K562 (cell line): ENCODE results near the gene SLC25A45. TPM values are rescaled to one million over a fixed set of nuclear protein-coding genes. Genes with fewer than 3 reads are reported as not detected.

Experiments used
- CBFA2T2 ChIP-seq: fragments of 450-650 bp; conservative IDR thresholded peaks from 2 replicates; pipeline ENCODE4 v1.6.1; 2017; ENCODE audit warnings: mild to moderate bottlenecking
- DMBX1 ChIP-seq: fragments of 250-450 bp; sonication (Bioruptor Pico); IDR thresholded peaks from 2 replicates; pipeline ENCODE4 v1.8.0; 2022; ENCODE audit warnings: inconsistent platforms, mild to moderate bottlenecking, moderate library complexity, borderline replicate concordance
- ELF1 ChIP-seq: fragments of 200-800 bp; sonication (Bioruptor generic); IDR thresholded peaks from 2 replicates; pipeline ENCODE4 v1.6.1; 2016; ENCODE audit warnings: missing genetic modification characterization, missing compliant biosample characterization
- ESRRA ChIP-seq: fragments of 450-650 bp; IDR thresholded peaks from 2 replicates; pipeline ENCODE4 v1.6.1; 2014; ENCODE audit warnings: low read depth, mild to moderate bottlenecking, moderate library complexity, borderline replicate concordance
- ESRRB ChIP-seq: fragments of 250-450 bp; sonication (Bioruptor Pico); IDR thresholded peaks from 2 replicates; pipeline ENCODE4 v1.5.0; 2020; ENCODE audit warnings: mild to moderate bottlenecking, moderate library complexity, borderline replicate concordance
- GTF2F1 ChIP-seq: IDR thresholded peaks from 2 replicates; pipeline ENCODE4 v1.6.1; 2011; ENCODE audit warnings: low read depth, low read length, improper control_type of control experiment
- PCBP1 ChIP-seq: fragments of 200-400 bp; formaldehyde crosslinking; IDR thresholded peaks from 2 replicates; pipeline ENCODE4 v1.6.1; 2018; ENCODE audit warnings: mild to moderate bottlenecking, low read depth, low read length; ENCODE audit not compliant: poor library complexity, severe bottlenecking
- RBM22 ChIP-seq: fragments of 200-400 bp; formaldehyde crosslinking; IDR thresholded peaks from 2 replicates; pipeline ENCODE4 v1.6.1; 2018; ENCODE audit warnings: low read length, low read depth; ENCODE audit not compliant: poor library complexity, severe bottlenecking
- SLC30A9 ChIP-seq: fragments of 250-450 bp; sonication (Bioruptor Pico); IDR thresholded peaks from 2 replicates; pipeline ENCODE4 v1.8.0; 2022; ENCODE audit warnings: mild to moderate bottlenecking, moderate library complexity
- SMAD3 ChIP-seq: fragments of 450-650 bp; formaldehyde crosslinking; conservative IDR thresholded peaks from 2 replicates; pipeline ENCODE4 v1.4.0; 2020; ENCODE audit warnings: mild to moderate bottlenecking
- SRSF3 ChIP-seq: fragments of 200-400 bp; formaldehyde crosslinking; IDR thresholded peaks from 2 replicates; pipeline ENCODE4 v1.6.1; 2016; ENCODE audit warnings: mild to moderate bottlenecking, low read length, moderate library complexity; ENCODE audit not compliant: insufficient read depth
- TCF7 ChIP-seq: sonication (generic); IDR thresholded peaks from 2 replicates; pipeline ENCODE4 v1.6.1; 2016; ENCODE audit warnings: antibody characterized with exemption, borderline replicate concordance
- ZBTB7A ChIP-seq: IDR thresholded peaks from 2 replicates; pipeline ENCODE4 v1.6.1; 2011; ENCODE audit warnings: low read depth, mild to moderate bottlenecking, low read length, moderate library complexity, borderline replicate concordance; ENCODE audit not compliant: control insufficient read depth
- ZFX ChIP-seq: sonication (generic); formaldehyde crosslinking; IDR thresholded peaks from 2 replicates; pipeline ENCODE4 v1.8.0; 2022; ENCODE audit warnings: mild to moderate bottlenecking, missing genetic modification reagents, moderate library complexity
- ZKSCAN1 ChIP-seq: fragments of 150-350 bp; IDR thresholded peaks from 2 replicates; pipeline ENCODE4 v1.6.1; 2016; ENCODE audit warnings: low read depth, low read length
- ZNF274 ChIP-seq: IDR thresholded peaks from 2 replicates; pipeline ENCODE4 v1.6.1; 2011; ENCODE audit warnings: low read depth, mild to moderate bottlenecking, low read length, moderate library complexity, borderline replicate concordance
- ZNF785 ChIP-seq: fragments of 250-450 bp; sonication (Bioruptor Pico); IDR thresholded peaks from 2 replicates; pipeline ENCODE4 v1.4.0; 2020; ENCODE audit warnings: mild to moderate bottlenecking
- ZSCAN29 ChIP-seq: fragments of 450-650 bp; IDR thresholded peaks from 2 replicates; pipeline ENCODE4 v1.6.1; 2017
- polyA plus RNA-seq, 8 experiments: library from polyadenylated mRNA; depleted of rRNA in 4 of 8; stranded (reverse) in 5 of 8; unstranded in 3 of 8; fragments of >200 nt; fragmentation: Nextera tagmentation in 2 of 8; fragmentation: Illumina TruSeq in 1 of 8; extraction: Ambion mirVana in 2 of 8; extraction: Trizol in 1 of 8; gene quantifications; 2 replicates each; pipeline versions ENCODE4 v1.2.1 to v1.2.3, GENCODE V29; 2011 to 2014; ENCODE audit warnings: inconsistent platforms in 1 of 8, missing spikeins in 1 of 8
- total RNA-seq, 7 experiments: library from RNA; depleted of rRNA in 6 of 7; stranded (reverse); fragments of >200 nt in 6 of 7; fragmentation: Illumina TruSeq in 2 of 7; extraction: Trizol in 2 of 7; gene quantifications; 2 replicates each; pipeline versions ENCODE4 v1.2.1 to v1.2.3, GENCODE V29; 2011 to 2021; ENCODE audit warnings: low replicate concordance in 1 of 7
- TF ChIP-seq, protein P1 (sequence below): fragments of 450-650 bp; IDR thresholded peaks from 2 replicates; pipeline ENCODE4 v1.6.1; 2016
- TF ChIP-seq, protein P2 (sequence below): sonication (generic); formaldehyde crosslinking; IDR thresholded peaks from 2 replicates; pipeline ENCODE4 v1.8.0; 2023; ENCODE audit warnings: mild to moderate bottlenecking, missing genetic modification reagents
- TF ChIP-seq, protein P3 (sequence below): fragments of 200-400 bp; formaldehyde crosslinking; IDR thresholded peaks from 2 replicates; pipeline ENCODE4 v1.6.1; 2017; ENCODE audit warnings: mild to moderate bottlenecking, low read depth, low read length, moderate library complexity

The SLC25A45 gene
- total and polyA plus RNA-seq, 9 of the 15 experiments (the other 6 are each of a cell fraction or from before 2014, with no cell fraction given), result 0.15 to 2.3 (median 0.68) TPM

DNA sequence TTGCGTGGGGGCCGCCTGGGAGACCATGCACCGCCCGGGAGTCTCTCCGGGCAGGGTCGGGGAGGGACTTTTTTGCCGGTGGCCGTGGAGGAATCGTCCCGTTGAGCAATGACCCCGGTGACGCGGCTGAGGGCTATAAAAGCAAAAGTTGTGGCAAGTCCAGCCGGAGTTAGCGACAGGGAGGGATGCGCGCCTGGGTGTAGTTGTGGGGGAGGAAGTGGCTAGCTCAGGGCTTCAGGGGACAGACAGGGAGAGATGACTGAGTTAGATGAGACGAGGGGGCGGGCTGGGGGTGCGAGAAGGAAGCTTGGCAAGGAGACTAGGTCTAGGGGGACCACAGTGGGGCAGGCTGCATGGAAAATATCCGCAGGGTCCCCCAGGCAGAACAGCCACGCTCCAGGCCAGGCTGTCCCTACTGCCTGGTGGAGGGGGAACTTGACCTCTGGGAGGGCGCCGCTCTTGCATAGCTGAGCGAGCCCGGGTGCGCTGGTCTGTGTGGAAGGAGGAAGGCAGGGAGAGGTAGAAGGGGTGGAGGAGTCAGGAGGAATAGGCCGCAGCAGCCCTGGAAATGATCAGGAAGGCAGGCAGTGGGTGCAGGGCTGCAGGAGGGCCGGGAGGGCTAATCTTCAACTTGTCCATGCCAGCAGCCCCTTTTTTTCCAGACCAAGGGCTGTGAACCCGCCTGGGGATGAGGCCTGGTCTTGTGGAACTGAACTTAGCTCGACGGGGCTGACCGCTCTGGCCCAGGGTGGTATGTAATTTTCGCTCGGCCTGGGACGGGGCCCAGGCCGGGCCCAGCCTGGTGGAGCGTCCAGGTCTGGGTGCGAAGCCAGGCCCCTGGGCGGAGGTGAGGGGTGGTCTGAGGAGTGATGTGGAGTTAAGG, 40.4 kb upstream of the SLC25A45 start, which contains the start of gene NEAT1 (continued):
- TF ChIP-seq SRSF3 (0 out of 2 replicates have a peak, but pooled peaks have one; percentile 82), ZSCAN29 (peak; percentile 65; the same call in 1 of the 2 replicates), GTF2F1 (peak; percentile 99), ZBTB7A (peak; percentile 94), ESRRB (CRISPR knock-in tag) (peak; percentile 100), ESRRA (peak; percentile 75), ELF1 (tag) (no peak), SLC30A9 (CRISPR knock-in tag) (no peak), ZNF274 (no peak), ZFX (CRISPR knock-in tag) (no peak), ZKSCAN1 (peak; percentile 82; the same call in 1 of the 2 replicates), DMBX1 (CRISPR knock-in tag) (no peak; the same call in 1 of the 2 replicates), RBM22 (peak; percentile 100), ZNF785 (peak; percentile 41; the same call in 1 of the 2 replicates), PCBP1 (peak; percentile 99), CBFA2T2 (peak; percentile 11; the same call in 1 of the 2 replicates), SMAD3 (CRISPR knock-in tag) (peak; percentile 100), TCF7 (peak; percentile 62; the same call in 1 of the 2 replicates)
- TF ChIP-seq, protein P1, sequence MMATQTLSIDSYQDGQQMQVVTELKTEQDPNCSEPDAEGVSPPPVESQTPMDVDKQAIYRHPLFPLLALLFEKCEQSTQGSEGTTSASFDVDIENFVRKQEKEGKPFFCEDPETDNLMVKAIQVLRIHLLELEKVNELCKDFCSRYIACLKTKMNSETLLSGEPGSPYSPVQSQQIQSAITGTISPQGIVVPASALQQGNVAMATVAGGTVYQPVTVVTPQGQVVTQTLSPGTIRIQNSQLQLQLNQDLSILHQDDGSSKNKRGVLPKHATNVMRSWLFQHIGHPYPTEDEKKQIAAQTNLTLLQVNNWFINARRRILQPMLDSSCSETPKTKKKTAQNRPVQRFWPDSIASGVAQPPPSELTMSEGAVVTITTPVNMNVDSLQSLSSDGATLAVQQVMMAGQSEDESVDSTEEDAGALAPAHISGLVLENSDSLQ, result peak; percentile 68
- TF ChIP-seq, protein P2, sequence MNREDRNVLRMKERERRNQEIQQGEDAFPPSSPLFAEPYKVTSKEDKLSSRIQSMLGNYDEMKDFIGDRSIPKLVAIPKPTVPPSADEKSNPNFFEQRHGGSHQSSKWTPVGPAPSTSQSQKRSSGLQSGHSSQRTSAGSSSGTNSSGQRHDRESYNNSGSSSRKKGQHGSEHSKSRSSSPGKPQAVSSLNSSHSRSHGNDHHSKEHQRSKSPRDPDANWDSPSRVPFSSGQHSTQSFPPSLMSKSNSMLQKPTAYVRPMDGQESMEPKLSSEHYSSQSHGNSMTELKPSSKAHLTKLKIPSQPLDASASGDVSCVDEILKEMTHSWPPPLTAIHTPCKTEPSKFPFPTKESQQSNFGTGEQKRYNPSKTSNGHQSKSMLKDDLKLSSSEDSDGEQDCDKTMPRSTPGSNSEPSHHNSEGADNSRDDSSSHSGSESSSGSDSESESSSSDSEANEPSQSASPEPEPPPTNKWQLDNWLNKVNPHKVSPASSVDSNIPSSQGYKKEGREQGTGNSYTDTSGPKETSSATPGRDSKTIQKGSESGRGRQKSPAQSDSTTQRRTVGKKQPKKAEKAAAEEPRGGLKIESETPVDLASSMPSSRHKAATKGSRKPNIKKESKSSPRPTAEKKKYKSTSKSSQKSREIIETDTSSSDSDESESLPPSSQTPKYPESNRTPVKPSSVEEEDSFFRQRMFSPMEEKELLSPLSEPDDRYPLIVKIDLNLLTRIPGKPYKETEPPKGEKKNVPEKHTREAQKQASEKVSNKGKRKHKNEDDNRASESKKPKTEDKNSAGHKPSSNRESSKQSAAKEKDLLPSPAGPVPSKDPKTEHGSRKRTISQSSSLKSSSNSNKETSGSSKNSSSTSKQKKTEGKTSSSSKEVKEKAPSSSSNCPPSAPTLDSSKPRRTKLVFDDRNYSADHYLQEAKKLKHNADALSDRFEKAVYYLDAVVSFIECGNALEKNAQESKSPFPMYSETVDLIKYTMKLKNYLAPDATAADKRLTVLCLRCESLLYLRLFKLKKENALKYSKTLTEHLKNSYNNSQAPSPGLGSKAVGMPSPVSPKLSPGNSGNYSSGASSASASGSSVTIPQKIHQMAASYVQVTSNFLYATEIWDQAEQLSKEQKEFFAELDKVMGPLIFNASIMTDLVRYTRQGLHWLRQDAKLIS, result peak; percentile 100
- TF ChIP-seq, protein P3, sequence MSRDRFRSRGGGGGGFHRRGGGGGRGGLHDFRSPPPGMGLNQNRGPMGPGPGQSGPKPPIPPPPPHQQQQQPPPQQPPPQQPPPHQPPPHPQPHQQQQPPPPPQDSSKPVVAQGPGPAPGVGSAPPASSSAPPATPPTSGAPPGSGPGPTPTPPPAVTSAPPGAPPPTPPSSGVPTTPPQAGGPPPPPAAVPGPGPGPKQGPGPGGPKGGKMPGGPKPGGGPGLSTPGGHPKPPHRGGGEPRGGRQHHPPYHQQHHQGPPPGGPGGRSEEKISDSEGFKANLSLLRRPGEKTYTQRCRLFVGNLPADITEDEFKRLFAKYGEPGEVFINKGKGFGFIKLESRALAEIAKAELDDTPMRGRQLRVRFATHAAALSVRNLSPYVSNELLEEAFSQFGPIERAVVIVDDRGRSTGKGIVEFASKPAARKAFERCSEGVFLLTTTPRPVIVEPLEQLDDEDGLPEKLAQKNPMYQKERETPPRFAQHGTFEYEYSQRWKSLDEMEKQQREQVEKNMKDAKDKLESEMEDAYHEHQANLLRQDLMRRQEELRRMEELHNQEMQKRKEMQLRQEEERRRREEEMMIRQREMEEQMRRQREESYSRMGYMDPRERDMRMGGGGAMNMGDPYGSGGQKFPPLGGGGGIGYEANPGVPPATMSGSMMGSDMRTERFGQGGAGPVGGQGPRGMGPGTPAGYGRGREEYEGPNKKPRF, result no peak
